Measurements from ENCODE around the gene FAM107B.

Gene FAM107B

DNA sequence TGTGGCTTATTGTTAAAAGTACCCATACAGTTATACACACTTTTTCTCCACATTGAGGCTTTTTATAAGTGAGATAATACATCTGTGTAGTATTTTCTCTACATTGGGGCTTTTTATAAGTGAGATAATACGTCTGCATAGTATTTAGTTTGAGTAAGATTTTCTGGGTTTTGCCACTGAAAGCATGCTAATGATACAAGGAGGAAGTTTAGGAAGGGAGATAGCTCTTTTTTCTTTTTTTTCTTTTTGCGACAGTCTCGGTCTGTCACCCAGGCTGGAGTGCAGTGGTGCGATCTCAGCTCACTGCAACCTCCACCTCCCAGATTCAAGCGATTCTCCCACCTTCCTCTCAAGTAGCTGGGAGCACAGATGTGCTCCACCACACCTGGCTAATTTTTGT is 13.3 kb downstream of the FAM107B start:
- TF ChIP-seq CSRNP3 (CRISPR knock-in tag; IDR thresholded peaks at IDR 0.05): no peak
- TF ChIP-seq ARNTL (CRISPR knock-in tag; IDR thresholded peaks at IDR 0.05; ENCODE audit: borderline replicate concordance, low read depth): no peak
- TF ChIP-seq ZFP3 (CRISPR knock-in tag; IDR thresholded peaks at IDR 0.05): no peak
- TF ChIP-seq ISL1 (CRISPR knock-in tag; IDR thresholded peaks at IDR 0.05): no peak
- TF ChIP-seq TOX (CRISPR knock-in tag; IDR thresholded peaks at IDR 0.05; ENCODE audit: borderline replicate concordance): no peak
- no peak for TF ChIP-seq TCF4 (CRISPR knock-in tag; IDR thresholded peaks at IDR 0.05; ENCODE audit: borderline replicate concordance)
- TF ChIP-seq ZC3H10 (CRISPR knock-in tag; IDR thresholded peaks at IDR 0.05): no peak
- no peak for ATAC-seq

- TF ChIP-seq SNAI2 (CRISPR knock-in tag; IDR thresholded peaks at IDR 0.05) (no peak), ZFP30 (CRISPR knock-in tag; IDR thresholded peaks at IDR 0.05) (no peak), OSR1 (CRISPR knock-in tag; IDR thresholded peaks at IDR 0.05) (no peak), ISL1 (CRISPR knock-in tag; IDR thresholded peaks at IDR 0.05) (no peak), TCF4 (CRISPR knock-in tag; IDR thresholded peaks at IDR 0.05; ENCODE audit: borderline replicate concordance) (no peak), ARNTL (CRISPR knock-in tag; IDR thresholded peaks at IDR 0.05; ENCODE audit: borderline replicate concordance, low read depth) (no peak), BACH2 (CRISPR knock-in tag; IDR thresholded peaks at IDR 0.05; ENCODE audit: borderline replicate concordance) (no peak), PPARA (CRISPR knock-in tag; IDR thresholded peaks at IDR 0.05; ENCODE audit: borderline replicate concordance) (no peak), CSRNP3 (CRISPR knock-in tag; IDR thresholded peaks at IDR 0.05) (no peak), GLIS3 (CRISPR knock-in tag; IDR thresholded peaks at IDR 0.05) (no peak), ESRRG (CRISPR knock-in tag; IDR thresholded peaks at IDR 0.05) (no peak), CSDC2 (CRISPR knock-in tag; IDR thresholded peaks at IDR 0.05) (no peak), TOX (CRISPR knock-in tag; IDR thresholded peaks at IDR 0.05; ENCODE audit: borderline replicate concordance) (no peak), ZFP3 (CRISPR knock-in tag; IDR thresholded peaks at IDR 0.05) (no peak), ZC3H10 (CRISPR knock-in tag; IDR thresholded peaks at IDR 0.05) (no peak)
- TF ChIP-seq, protein P1, sequence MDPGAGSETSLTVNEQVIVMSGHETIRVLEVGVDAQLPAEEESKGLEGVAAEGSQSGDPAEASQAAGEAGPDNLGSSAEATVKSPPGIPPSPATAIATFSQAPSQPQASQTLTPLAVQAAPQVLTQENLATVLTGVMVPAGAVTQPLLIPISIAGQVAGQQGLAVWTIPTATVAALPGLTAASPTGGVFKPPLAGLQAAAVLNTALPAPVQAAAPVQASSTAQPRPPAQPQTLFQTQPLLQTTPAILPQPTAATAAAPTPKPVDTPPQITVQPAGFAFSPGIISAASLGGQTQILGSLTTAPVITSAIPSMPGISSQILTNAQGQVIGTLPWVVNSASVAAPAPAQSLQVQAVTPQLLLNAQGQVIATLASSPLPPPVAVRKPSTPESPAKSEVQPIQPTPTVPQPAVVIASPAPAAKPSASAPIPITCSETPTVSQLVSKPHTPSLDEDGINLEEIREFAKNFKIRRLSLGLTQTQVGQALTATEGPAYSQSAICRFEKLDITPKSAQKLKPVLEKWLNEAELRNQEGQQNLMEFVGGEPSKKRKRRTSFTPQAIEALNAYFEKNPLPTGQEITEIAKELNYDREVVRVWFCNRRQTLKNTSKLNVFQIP (CRISPR knock-in tag; IDR thresholded peaks at IDR 0.05; ENCODE audit: borderline replicate concordance, low read depth): no peak
- no peak for ATAC-seq
These were observed 15.6 kb downstream of the FAM107B start for GRCh38 chr10:14758994-14759664.

- ATAC-seq: no peak
- TF ChIP-seq TOX (CRISPR knock-in tag; IDR thresholded peaks at IDR 0.05; ENCODE audit: borderline replicate concordance) (no peak), CSDC2 (CRISPR knock-in tag; IDR thresholded peaks at IDR 0.05) (no peak), ZC3H10 (CRISPR knock-in tag; IDR thresholded peaks at IDR 0.05) (no peak), ESRRG (CRISPR knock-in tag; IDR thresholded peaks at IDR 0.05) (no peak), SNAI2 (CRISPR knock-in tag; IDR thresholded peaks at IDR 0.05) (no peak), BACH2 (CRISPR knock-in tag; IDR thresholded peaks at IDR 0.05; ENCODE audit: borderline replicate concordance) (no peak)
These were observed 16.2 kb downstream of the FAM107B start for GRCh38 chr10:14758451-14758850.

DNA sequence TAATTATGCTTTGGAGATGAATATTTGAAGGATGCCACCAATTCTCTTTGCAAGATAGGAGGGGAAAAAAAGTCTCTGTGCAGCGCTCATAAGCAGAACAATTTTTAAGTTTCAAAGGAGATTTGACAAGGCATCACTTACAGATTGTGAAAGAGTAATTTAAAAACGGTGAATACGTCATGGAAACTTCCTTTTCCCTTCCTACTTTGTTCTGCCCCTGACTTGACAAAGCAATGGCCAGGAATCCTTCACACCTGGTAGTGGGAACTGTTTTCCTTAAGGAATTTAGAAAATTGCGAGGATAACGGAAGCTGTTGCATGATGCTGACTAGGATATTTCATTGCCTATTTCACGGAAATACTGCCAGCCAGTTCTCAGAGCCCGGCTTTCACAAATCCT is 16.7 kb downstream of the FAM107B start:
- no peak for ATAC-seq
- TF ChIP-seq OSR1 (CRISPR knock-in tag; IDR thresholded peaks at IDR 0.05) (no peak), TOX (CRISPR knock-in tag; IDR thresholded peaks at IDR 0.05; ENCODE audit: borderline replicate concordance) (no peak), ZNF565 (CRISPR knock-in tag; conservative IDR thresholded peaks at IDR 0.05; ENCODE audit: low read depth) (no peak), TSHZ2 (CRISPR knock-in tag; IDR thresholded peaks at IDR 0.05) (no peak), TCF4 (CRISPR knock-in tag; IDR thresholded peaks at IDR 0.05; ENCODE audit: borderline replicate concordance) (no peak), PPARA (CRISPR knock-in tag; IDR thresholded peaks at IDR 0.05; ENCODE audit: borderline replicate concordance) (no peak), GLIS3 (CRISPR knock-in tag; IDR thresholded peaks at IDR 0.05) (no peak), SNAI2 (CRISPR knock-in tag; IDR thresholded peaks at IDR 0.05) (no peak), ZFP3 (CRISPR knock-in tag; IDR thresholded peaks at IDR 0.05) (no peak), RARB (CRISPR knock-in tag; IDR thresholded peaks at IDR 0.05) (no peak)
- TF ChIP-seq, protein P2, sequence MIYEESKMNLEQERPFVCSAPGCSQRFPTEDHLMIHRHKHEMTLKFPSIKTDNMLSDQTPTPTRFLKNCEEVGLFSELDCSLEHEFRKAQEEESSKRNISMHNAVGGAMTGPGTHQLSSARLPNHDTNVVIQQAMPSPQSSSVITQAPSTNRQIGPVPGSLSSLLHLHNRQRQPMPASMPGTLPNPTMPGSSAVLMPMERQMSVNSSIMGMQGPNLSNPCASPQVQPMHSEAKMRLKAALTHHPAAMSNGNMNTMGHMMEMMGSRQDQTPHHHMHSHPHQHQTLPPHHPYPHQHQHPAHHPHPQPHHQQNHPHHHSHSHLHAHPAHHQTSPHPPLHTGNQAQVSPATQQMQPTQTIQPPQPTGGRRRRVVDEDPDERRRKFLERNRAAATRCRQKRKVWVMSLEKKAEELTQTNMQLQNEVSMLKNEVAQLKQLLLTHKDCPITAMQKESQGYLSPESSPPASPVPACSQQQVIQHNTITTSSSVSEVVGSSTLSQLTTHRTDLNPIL (CRISPR knock-in tag; IDR thresholded peaks at IDR 0.05; ENCODE audit: low read depth): no peak

Data from SK-N-SH treated with all-trans-retinoic acid at 6 μM for 48 hours (cell line).